WERI-Rb-1 (cell line): ENCODE data around the gene ANGPTL2.
A peak's percentile ranks its signal among the peaks of the same experiment; 100 is the strongest.

Source experiments
- DNase-seq: peaks from one replicate; pipeline ENCODE4 v3.0.0-alpha.2; 2020
- H3K27ac ChIP-seq: fragments of 250-450 bp; sonication (Bioruptor Pico); 2 replicates; pipeline ENCODE4 v1.5.1; 2020; ENCODE audit warnings: mild to moderate bottlenecking, moderate library complexity
- H3K27me3 ChIP-seq: fragments of 250-450 bp; sonication (Bioruptor Pico); 2 replicates; pipeline ENCODE4 v1.5.1; 2021; ENCODE audit warnings: mild to moderate bottlenecking, low read depth, moderate library complexity; ENCODE audit not compliant: insufficient read depth, severe bottlenecking
- H3K36me3 ChIP-seq: fragments of 250-450 bp; sonication (Bioruptor Pico); 2 replicates; pipeline ENCODE4 v1.5.1; 2020; ENCODE audit warnings: mild to moderate bottlenecking, moderate library complexity
- H3K4me3 ChIP-seq: 2 replicates; pipeline ENCODE4 v1.5.1; 2011; ENCODE audit warnings: low read depth, mild to moderate bottlenecking, control low read depth, low read length
- H3K9me3 ChIP-seq: fragments of 250-450 bp; sonication (Bioruptor Pico); 2 replicates; pipeline ENCODE4 v1.5.1; 2021; ENCODE audit warnings: mild to moderate bottlenecking, moderate library complexity; ENCODE audit not compliant: severe bottlenecking
- TF ChIP-seq, protein P1 (sequence below): IDR thresholded peaks from 2 replicates; pipeline ENCODE4 v1.5.1; 2011; ENCODE audit warnings: low read depth, mild to moderate bottlenecking, control low read depth, inconsistent platforms, low read length

The ANGPTL2 gene

DNA sequence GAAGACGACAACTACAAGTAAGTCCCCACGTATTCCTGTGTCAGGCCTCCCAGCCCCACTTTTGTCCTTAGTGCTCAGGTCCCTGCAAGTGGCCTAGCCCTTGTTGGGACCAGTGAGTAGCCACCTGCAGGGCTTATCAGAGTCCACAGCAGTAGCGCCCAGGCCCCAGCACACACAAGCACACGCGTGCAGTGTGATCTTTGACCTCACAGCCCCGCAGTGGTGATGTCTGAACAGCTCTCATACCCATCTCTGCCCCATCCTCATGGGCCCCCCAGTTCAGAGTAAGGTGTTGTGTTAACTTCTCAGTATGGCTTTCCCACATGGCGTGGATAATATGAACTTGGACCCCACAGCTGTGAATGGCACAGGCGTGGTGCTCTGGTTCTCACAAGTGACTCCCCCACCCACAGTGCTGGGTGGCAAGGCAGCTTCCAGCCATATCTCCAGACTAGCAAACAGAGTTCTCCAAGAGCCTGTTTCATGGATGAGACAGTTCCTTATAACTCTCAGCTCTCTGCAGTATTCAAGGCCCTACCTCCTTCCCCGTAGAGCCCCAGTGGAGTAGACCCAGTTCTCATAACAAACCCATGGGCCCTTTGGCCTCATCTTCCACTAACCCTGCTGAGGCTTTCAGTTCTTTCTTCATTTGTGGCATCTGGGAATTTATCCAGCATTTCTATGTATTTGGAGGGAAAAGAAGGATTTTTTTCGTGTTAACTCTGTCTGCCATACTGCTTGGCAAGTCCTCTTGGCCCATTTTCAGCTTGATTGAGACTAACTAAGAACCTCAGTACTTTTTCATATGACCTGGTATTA is 46.5 kb upstream of the ANGPTL2 start:
- H3K27me3 ChIP-seq, result no peaks in the 10 kb centered on the region
- no peaks in the 10 kb centered on the region for H3K9me3 ChIP-seq
- TF ChIP-seq, protein P1, sequence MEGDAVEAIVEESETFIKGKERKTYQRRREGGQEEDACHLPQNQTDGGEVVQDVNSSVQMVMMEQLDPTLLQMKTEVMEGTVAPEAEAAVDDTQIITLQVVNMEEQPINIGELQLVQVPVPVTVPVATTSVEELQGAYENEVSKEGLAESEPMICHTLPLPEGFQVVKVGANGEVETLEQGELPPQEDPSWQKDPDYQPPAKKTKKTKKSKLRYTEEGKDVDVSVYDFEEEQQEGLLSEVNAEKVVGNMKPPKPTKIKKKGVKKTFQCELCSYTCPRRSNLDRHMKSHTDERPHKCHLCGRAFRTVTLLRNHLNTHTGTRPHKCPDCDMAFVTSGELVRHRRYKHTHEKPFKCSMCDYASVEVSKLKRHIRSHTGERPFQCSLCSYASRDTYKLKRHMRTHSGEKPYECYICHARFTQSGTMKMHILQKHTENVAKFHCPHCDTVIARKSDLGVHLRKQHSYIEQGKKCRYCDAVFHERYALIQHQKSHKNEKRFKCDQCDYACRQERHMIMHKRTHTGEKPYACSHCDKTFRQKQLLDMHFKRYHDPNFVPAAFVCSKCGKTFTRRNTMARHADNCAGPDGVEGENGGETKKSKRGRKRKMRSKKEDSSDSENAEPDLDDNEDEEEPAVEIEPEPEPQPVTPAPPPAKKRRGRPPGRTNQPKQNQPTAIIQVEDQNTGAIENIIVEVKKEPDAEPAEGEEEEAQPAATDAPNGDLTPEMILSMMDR, result no peak
- peaks cover 6% of the 10 kb centered on the region; the same call in 1 of the 2 replicates for H3K36me3 ChIP-seq
- H3K27ac ChIP-seq, result no peak overlapping the region
- no peak for DNase-seq
- no peak overlapping the region for H3K4me3 ChIP-seq

DNA sequence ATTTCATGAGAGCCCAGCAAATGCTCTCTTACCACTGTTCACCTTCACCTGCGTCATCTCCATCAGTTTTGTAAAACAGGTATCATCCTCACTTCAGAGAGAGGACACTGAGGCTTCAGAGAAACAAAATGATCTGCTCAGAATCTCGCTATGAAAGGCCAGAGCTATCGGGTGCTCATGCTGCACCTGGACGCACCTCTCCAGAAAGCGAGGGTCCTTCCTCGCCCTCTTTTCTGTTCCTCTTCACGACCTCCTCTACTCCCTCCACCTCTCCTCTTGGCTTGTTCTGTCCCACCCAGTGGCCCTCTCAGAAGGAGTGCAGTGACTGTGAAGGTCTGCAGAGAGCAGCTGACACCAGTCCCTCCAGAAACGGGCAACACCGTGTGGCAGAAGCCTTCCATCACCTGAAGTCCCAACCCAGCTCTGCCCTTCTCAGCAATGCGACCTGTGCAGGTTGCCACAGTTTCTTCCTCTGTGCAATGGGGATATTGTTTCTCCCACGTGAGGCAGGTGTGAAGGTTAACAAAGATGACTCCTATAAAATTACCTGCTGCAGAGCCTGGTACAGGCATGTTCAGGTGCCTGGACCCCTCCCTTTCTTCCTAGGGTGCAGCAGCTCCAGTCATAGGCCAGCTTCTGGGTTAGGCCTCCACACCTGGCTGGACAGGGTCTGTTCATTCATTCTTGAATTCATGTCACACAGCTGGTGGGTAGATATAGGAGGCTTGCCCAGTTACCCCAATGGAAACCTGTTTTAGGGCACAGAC is 45.3 kb upstream of the ANGPTL2 start:
- Histone ChIP-seq H3K27me3 (no peaks in the 10 kb centered on the region), H3K36me3 (peaks cover 6% of the 10 kb centered on the region; the same call in 1 of the 2 replicates), H3K27ac (no peak overlapping the region), H3K4me3 (no peak overlapping the region), H3K9me3 (no peaks in the 10 kb centered on the region)
- TF ChIP-seq, protein P1, result no peak
- DNase-seq, result no peak

DNA sequence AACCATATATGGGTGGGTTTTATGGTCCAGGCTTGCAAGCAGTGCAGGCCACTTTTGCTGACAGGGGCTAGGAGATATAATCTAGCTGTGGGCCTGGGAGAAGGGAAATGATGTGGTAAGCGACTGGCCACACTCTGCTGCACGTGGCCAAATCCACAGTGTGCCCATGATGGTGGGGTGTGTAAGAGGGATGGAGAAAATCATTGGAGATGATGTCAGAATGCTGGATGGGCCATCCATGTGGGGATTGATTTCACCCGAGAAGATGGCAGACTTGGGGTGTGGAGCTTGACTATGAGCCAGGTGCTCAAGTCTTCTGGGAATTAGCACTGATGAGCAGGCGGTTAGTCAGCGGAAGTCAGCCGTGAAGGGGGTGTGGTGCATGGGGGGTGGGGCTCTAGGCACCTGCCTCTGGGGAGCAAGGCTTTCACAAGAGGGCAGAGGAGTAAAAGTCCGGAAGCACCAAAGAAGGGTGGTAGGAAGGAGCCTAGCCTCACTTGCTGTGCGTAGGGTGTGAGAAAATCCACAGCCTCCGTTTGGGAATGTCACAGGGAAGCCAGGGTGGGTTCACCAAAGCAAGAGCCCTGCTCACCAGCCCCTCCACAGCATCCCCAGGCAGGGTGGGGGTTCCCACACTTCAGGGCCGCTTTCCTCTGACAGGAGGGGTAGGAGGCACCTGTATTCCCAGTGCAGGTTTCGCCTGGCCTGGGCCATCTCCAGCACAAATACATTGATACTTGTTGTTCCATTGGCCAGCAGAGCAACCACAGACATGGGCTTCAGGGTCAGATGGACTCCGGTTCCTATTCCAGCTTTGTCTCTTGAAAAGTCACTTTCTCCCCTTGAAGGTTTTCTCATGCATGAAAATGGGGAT is 44.5 kb upstream of the ANGPTL2 start:
- TF ChIP-seq, protein P1, result no peak
- Histone ChIP-seq H3K27ac (no peak overlapping the region), H3K9me3 (no peaks in the 10 kb centered on the region), H3K36me3 (0 out of 2 replicates have a peak, but pooled peaks cover 6% of the 10 kb centered on the region), H3K27me3 (no peaks in the 10 kb centered on the region), H3K4me3 (no peak overlapping the region)
- peak; percentile 53 for DNase-seq

DNA sequence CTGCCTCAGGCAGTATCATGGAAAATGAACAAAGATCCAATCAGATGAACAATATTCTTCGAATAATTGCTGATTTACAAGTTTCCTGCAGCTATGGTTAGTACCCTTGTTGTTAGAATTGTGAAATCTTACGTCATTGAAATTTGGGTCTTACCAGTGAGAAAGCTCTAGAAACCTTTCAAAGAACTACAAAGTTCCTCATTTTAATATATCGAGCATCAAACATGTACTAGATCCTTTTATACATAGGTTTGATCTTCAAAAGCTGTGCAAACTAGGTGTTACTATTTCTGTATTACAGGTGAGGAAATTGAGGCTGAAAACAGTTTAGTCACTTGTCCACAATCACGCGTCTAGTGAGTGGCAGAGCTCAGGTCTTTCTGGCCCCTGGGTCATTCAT is 43.7 kb upstream of the ANGPTL2 start:
- no peak overlapping the region for H3K27ac ChIP-seq
- DNase-seq, result no peak

DNA sequence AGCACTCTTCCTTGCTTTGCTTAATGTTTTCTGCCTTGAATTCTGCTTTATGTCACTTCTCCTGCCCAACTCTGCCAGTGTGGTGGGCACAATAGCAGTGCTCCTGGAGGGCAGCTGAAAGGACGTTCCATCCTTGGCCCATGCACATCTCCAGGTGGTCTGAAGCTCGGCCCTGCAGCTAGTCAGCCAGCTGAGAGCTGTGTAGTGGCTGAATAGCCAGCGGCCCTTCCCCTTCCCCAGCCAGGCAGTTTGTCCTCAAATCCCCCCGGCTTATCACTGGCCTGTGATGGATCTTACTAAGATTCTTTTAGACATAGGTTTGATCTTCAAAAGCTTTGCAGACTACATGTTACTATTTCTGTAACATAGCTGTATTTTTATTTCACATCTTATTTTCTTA is 42.7 kb upstream of the ANGPTL2 start:
- 0 out of 2 replicates have a peak, but pooled peaks cover 6% of the 10 kb centered on the region for H3K36me3 ChIP-seq
- DNase-seq, result peak; percentile 85
- peak overlapping the region; percentile 19; the same call in 1 of the 2 replicates for H3K27ac ChIP-seq
- no peaks in the 10 kb centered on the region for H3K9me3 ChIP-seq
- H3K27me3 ChIP-seq, result no peaks in the 10 kb centered on the region
- TF ChIP-seq, protein P1, result no peak
- no peak overlapping the region for H3K4me3 ChIP-seq

More for the DNA sequence above, 43.7 kb upstream of the ANGPTL2 start:
- Histone ChIP-seq H3K9me3 (no peaks in the 10 kb centered on the region), H3K4me3 (no peak overlapping the region), H3K27me3 (no peaks in the 10 kb centered on the region), H3K36me3 (0 out of 2 replicates have a peak, but pooled peaks cover 6% of the 10 kb centered on the region)
- TF ChIP-seq, protein P1, result no peak
